Aorta (tissue), 5 donors: ENCODE measurements around the gene AHDC1. TPM values are rescaled to one million over a fixed set of nuclear protein-coding genes. Genes with fewer than 3 reads are reported as not detected.

ENCODE experiments used
- ATAC-seq: fragments of 200-7000 bp; cut with Tn5 transposase; one replicate; pipeline ENCODE4 v1.9.1; 2022; ENCODE audit warnings: moderate library complexity; ENCODE audit not compliant: low FRiP score
- DNase-seq, 2 donors: peaks; one replicate each; pipeline ENCODE4 v3.0.0-alpha.2; 2020
- H3K27ac ChIP-seq, 2 donors: one replicate each; pipeline ENCODE4 v1.5.1; 2013; ENCODE audit warnings: low read length in 2 of 2, mild to moderate bottlenecking in 2 of 2, moderate library complexity in 2 of 2, control low read depth in 1 of 2, inconsistent platforms in 1 of 2, low read depth in 1 of 2
- H3K27me3 ChIP-seq, 2 donors: one replicate each; pipeline ENCODE4 v1.6.1; 2013; ENCODE audit warnings: control low read depth in 1 of 2, low read length in 1 of 2, mild to moderate bottlenecking in 1 of 2, moderate library complexity in 1 of 2; ENCODE audit not compliant: insufficient read depth in 2 of 2, control insufficient read depth in 1 of 2
- H3K36me3 ChIP-seq, 2 donors: one replicate each; pipeline ENCODE4 v1.6.1; 2013; ENCODE audit warnings: control low read depth in 1 of 2, low read length in 1 of 2, mild to moderate bottlenecking in 1 of 2; ENCODE audit not compliant: insufficient read depth in 2 of 2, control insufficient read depth in 1 of 2
- H3K4me1 ChIP-seq, 2 donors: one replicate each; pipeline ENCODE4 v1.6.1; 2013; ENCODE audit warnings: low read length in 2 of 2, control low read depth in 1 of 2, mild to moderate bottlenecking in 1 of 2, moderate library complexity in 1 of 2; ENCODE audit not compliant: insufficient read depth in 2 of 2, control insufficient read depth in 1 of 2
- H3K4me3 ChIP-seq, 2 donors: one replicate each; pipeline ENCODE4 v1.5.1; 2013; ENCODE audit warnings: low read length in 2 of 2, control low read depth in 1 of 2, mild to moderate bottlenecking in 1 of 2
- H3K9me3 ChIP-seq: one replicate; pipeline ENCODE4 v1.6.1; 2013; ENCODE audit warnings: mild to moderate bottlenecking, low read length; ENCODE audit not compliant: control insufficient read depth
- WGBS, 2 donors: extraction: QIAGEN DNeasy Blood & Tissue Kit; methylation state at CpG; one replicate each; pipeline ENCODE4 v1.1.7; 2013; 5-methylcytosine and 5-hydroxymethylcytosine counted together
- intact Hi-C, 2 donors: fragments of 100-400 bp; cut with DNase I; formaldehyde crosslinking; loops; one replicate each; pipeline versions ENCODE4 v1.14.2 to v1.15.0; 2022
- polyA plus RNA-seq, 2 donors: library from polyadenylated mRNA; stranded (reverse); fragments of 200-250 nt; gene quantifications; one replicate each; pipeline ENCODE4 v1.2.3, GENCODE V29; 2013
- total RNA-seq, 2 donors: library from RNA; stranded (reverse); fragmentation: NEBNext Ultra II Directional; extraction: Animal tissue kit (Norgen Biotek cat#: 25700); gene quantifications; one replicate each; pipeline ENCODE4 v1.2.1, GENCODE V29; 2021
- donor health status: healthy with polysubstance abuse.
- donor health status: Bipolar disorder and iron deficiency.
- donor health status: DM: no; HTN: no; CAD: no.
- donor health status: DM: no; HTN: no; CAD: no.
- donor health status: DM: yes; HTN: yes; CAD: no.

Gene AHDC1
- total and polyA plus RNA-seq, 4 donors, result 7.8 to 89.1 (median 43.7) TPM

DNA sequence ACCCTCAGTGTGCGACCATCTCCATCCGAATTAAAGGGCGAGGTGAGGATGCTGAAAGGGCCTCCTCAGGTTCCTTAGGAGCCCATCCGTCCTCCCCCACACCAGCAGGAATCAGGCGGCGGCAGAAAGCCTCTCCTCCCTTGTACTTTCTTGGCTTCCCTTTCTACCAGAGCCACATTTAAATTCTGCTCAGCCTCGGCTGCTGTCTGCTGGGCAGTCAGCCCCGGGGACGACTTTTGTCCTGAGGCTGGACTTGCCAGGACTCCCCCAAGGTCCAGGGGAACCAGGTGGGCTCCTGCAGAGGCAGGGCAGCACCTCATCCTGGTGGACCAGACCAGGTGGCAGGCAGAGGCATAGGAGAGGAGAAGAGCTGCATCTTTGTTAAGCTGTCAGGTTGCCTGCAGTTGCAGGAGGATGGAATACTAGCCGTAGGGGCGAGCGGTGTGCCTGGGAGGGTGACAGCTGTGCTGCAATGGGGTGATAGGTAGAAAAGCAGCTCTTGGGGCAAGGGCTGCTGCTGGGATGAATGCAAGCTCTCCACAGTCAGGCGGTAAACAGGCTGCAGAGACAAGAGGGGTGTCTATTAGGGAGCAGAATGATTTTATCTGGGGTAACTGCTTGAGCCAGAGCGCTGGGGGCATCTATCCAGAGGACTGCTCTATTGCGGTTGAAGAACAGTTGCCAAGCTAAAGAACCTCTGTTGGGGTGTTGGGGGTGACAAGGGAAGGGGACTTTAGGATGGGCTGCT lies 67.8 kb downstream of the AHDC1 start:
- no peaks in the 10 kb centered on the region for H3K9me3 ChIP-seq
- no peaks in the 10 kb centered on the region for H3K4me1 ChIP-seq
- intact Hi-C loops, result no loop called here
- WGBS, 2 donors, result 30 to 31% methylated on average over 15 of the region's 15 CpGs
- no peaks in the 10 kb centered on the region for H3K27me3 ChIP-seq
- no peak overlapping the region for H3K27ac ChIP-seq
- no peaks in the 10 kb centered on the region for H3K36me3 ChIP-seq
- DNase-seq, result no peak
- ATAC-seq, result peak; percentile 9
- H3K4me3 ChIP-seq, result no peak overlapping the region

DNA sequence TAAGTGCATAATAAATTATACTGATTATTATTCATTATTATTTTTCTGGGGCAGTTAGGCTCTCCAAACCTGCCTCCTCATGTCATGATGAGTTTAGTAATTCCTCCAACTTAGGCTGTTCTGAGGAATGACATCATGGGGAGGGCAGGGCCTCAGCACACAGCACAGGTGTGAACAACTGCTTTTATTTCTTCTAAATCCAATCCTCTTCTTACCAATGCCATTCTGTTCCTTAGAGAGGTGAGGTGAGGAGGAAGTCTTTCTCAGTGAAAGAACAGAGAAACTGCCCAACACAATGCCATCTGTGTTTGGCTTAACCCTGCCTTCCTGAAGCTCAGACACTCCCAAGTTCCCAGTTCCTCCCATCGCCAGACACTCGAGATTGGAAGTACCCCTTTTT lies 68.6 kb downstream of the AHDC1 start:
- Histone ChIP-seq H3K27me3 (no peaks in the 10 kb centered on the region), H3K27ac (no peak overlapping the region), H3K9me3 (no peaks in the 10 kb centered on the region), H3K4me3 (no peak overlapping the region), H3K36me3 (no peaks in the 10 kb centered on the region), H3K4me1 (no peaks in the 10 kb centered on the region)
- 37 to 38% methylated on average over 2 of the region's 2 CpGs for WGBS, 2 donors
- intact Hi-C loops, result no loop called here
- ATAC-seq (no peak), DNase-seq (no peak)

DNA sequence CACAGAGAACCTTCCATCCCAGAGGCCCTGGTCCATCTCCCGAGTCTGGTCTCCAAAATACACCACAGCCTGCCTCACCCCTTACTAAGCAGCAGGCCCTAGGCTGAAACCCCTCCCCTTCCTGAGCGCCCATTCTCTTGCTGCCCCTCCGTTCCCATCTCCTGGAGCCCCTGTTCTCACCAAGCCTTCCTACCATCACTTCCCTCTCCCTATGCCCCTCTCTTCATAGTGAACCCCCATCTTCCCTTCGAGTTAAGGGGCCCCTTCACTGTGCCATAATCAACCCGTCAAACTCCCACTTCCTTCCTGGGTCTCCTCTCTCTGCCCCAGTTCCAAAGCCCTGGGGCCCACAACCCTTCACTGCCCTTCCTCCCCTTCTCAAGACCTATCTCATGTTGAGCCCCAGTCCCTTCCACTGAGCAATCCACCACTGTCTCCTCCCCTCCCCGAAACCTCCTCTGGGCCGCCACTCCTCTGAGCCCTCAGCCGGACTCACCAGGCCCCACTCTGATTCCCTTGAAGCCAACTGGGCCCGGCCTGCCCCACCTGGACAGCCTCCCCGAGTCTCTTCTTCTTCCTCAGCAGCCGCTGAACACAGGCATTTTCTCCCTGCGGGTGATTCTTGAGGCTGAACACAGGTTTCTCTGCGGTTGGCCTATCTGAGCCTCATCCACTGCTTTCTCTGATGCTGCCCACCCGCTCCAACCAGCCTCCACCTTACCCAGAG lies 71.8 kb downstream of the AHDC1 start:
- Histone ChIP-seq H3K4me3 (no peak overlapping the region), H3K27ac (no peak overlapping the region), H3K9me3 (no peaks in the 10 kb centered on the region), H3K36me3 (no peaks in the 10 kb centered on the region), H3K27me3 (no peaks in the 10 kb centered on the region), H3K4me1 (no peaks in the 10 kb centered on the region)
- DNase-seq (no peak), ATAC-seq (no peak)
- intact Hi-C loops, result no loop called here
- WGBS, 2 donors, result 88 to 90% methylated on average over 14 of the region's 14 CpGs

DNA sequence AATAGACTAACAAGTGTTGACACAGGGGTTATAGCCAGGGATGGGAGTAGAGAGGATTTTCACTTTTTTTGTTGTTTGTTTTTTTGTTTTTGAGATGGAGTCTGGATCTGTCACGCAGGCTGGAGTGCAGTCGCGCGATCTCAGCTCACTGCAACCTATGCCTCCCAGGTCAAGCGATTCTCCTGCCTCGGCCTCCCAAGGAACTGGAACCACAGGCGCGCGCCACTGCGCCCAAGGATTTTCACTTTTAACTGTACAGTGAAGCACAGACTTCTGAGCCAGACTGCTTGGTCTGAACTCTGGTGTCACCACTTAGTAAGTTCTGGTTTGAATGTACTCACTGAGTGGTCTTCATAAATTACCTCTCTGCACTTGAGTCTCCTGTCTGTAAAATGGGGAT lies 73.8 kb downstream of the AHDC1 start:
- WGBS, 2 donors, result 97% methylated on average over 10 of the region's 10 CpGs
- H3K36me3 ChIP-seq, result no peaks in the 10 kb centered on the region
- no peak overlapping the region for H3K4me3 ChIP-seq
- DNase-seq (no peak), ATAC-seq (no peak)
- H3K9me3 ChIP-seq, result no peaks in the 10 kb centered on the region
- no peak overlapping the region for H3K27ac ChIP-seq
- intact Hi-C loops, result no loop called here
- no peaks in the 10 kb centered on the region for H3K27me3 ChIP-seq
- H3K4me1 ChIP-seq, result no peaks in the 10 kb centered on the region

DNA sequence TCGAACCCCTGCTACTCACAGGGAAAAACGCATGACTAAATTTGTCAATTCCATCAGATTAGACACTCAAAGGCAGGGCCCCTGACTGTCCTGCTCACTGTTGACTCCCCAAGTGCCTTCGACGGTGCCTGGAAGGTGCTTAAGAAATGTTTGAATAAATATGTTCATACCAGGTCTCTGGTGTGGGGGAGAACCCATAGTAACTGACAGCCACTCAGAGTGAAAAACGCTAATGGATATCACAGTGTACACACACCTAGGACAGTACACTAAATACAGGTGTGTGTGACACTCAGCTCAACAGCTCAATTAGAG lies 74.3 kb downstream of the AHDC1 start:
- DNase-seq, result no peak
- no peak for ATAC-seq
- H3K4me1 ChIP-seq, result no peaks in the 10 kb centered on the region
- H3K27ac ChIP-seq, result peak overlapping the region in 1 of 2 donors; percentile 33
- H3K9me3 ChIP-seq, result no peaks in the 10 kb centered on the region
- no peak overlapping the region for H3K4me3 ChIP-seq
- H3K36me3 ChIP-seq, result no peaks in the 10 kb centered on the region
- no peaks in the 10 kb centered on the region for H3K27me3 ChIP-seq
- WGBS, 2 donors, result 75 to 82% methylated on average over 5 of the region's 5 CpGs
- intact Hi-C loops, result no loop called here

DNA sequence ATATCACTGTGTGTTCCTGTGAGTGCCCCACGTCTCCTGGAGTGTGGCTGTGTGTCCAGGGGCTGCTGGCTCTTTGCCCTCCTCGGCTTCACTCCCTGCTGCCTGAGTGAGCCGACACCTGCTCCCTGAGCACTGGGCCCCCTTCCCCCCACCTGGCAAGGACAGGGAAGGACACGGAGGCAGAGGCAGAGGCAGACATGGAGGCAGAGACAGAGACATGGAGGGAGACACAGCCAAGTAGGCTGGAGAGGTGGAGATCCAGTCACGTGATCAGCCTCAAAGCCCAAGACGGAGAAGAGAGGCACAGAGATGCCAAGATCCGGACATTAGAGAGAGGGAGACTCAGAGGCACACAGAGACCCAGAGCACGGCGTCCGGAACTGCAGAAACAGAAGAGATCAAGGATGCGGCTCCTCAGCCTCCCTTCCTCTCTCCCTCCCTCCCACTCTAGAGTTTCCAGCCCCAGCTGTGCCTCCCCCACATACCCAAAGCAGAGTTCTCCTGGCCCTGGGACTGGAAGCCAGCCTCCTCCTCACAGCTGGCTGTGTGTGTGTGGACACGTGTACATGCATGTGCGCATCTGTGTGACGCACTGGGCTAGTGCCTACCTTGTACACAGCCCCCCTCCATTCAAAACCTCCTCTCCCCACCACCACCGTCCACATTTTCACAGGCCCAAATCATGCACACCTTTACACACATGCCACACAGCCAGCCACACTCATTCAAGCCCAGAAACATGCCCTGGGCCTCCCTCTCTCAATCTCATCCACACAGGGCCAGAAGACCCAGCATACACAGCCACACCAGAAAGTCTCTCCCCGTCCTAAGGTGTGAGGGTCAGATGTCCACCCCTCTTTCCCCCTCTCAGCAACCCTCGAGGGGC lies 74.9 kb downstream of the AHDC1 start:
- ATAC-seq (peak; percentile 77), DNase-seq (peak; percentile 86)
- intact Hi-C loops, result no loop called here
- Histone ChIP-seq H3K9me3 (no peaks in the 10 kb centered on the region), H3K36me3 (no peaks in the 10 kb centered on the region), H3K4me3 (no peak overlapping the region), H3K27ac (peak overlapping the region in 1 of 2 donors; percentile 33), H3K4me1 (no peaks in the 10 kb centered on the region), H3K27me3 (no peaks in the 10 kb centered on the region)
- WGBS, 2 donors, result 7 to 11% methylated on average over 17 of the region's 17 CpGs

DNA sequence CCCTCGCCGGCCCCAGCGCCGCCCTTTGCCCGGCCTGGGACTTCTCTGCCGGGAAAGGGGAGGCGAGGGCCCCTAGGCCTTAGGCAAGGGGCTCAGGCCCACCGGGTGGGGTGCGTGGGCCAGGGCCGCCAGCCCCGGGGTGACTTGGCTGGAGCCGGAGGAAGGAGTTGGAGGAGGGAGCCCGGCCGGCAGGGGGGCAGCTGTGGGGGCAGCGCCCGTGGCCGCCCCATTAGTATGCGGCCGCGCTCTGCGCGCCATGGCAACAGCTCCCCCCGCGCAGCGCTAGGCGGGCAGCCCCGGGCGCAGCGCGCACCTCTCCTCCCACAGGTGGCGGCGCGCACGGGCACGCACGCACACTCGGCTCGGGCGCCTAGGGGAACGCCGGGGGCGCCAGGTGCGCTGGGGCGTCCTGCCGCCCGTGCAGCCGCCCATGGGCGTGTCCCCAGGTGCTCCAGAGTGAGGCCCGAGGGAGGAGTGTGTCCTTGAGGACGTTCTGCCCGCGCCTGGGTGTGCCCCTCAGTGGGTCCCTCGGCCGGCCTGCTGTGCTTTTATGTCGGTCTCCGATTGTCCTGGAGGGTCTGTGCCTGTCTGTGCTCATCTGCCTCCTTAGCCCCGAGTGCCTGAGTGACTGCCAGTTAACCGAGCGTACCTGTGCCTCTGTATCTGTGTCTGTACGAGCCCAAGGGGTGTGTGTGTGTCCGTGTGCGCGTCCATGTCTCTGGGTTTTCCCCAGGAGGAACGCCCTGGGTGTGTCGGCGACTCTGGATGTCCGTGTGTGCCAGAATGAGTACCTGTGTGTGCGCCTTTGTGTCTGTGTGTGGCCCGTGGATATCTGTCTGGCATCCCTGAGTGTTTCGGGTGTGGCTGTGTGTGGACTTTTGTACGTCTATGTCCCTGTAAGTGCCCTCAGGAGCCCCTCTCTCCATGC lies 75.8 kb downstream of the AHDC1 start:
- H3K9me3 ChIP-seq, result no peaks in the 10 kb centered on the region
- 1 to 2% methylated on average over 46 to 71 of the region's 71 CpGs for WGBS, 2 donors
- H3K4me1 ChIP-seq, result no peaks in the 10 kb centered on the region
- DNase-seq (peak in 1 of 2 donors; percentile 55), ATAC-seq (peak; percentile 54)
- H3K4me3 ChIP-seq, result peak overlapping the region in 1 of 2 donors; percentile 7
- H3K27me3 ChIP-seq, result no peaks in the 10 kb centered on the region
- intact Hi-C loops, result no loop called here
- H3K36me3 ChIP-seq, result no peaks in the 10 kb centered on the region
- peak overlapping the region in 1 of 2 donors; percentile 14 for H3K27ac ChIP-seq
